H7 (cell line): Measurements from ENCODE around the gene RNF187. TPM values are rescaled to one million over a fixed set of nuclear protein-coding genes. Genes with fewer than 3 reads are reported as not detected.

ENCODE experiments used
- DNase-seq: peaks from one replicate; pipeline ENCODE4 v3.0.0; 2012
- H3K27me3 ChIP-seq: 2 replicates; pipeline ENCODE4 v1.6.0; 2011; ENCODE audit warnings: mild to moderate bottlenecking, low read length; ENCODE audit not compliant: control insufficient read depth, insufficient read depth
- H3K36me3 ChIP-seq: replicated peaks from 2 replicates; pipeline ENCODE4 v1.5.1; 2011; ENCODE audit warnings: low read length; ENCODE audit not compliant: control insufficient read depth, insufficient read depth
- H3K4me3 ChIP-seq: 2 replicates; pipeline ENCODE4 v1.5.1; 2011; ENCODE audit warnings: low read depth, mild to moderate bottlenecking, control low read depth, low read length, moderate library complexity; ENCODE audit not compliant: insufficient read depth
- total RNA-seq: library from RNA; depleted of rRNA; stranded (reverse); fragments of >200 nt; shearing (Covaris generic); gene quantifications from 2 replicates; pipeline ENCODE4 v1.2.3, GENCODE V29; 2014

RNF187 gene
- total RNA-seq, 1 experiment from 2014 or later, result 183 TPM

- H3K27me3 ChIP-seq, result no peaks in the 10 kb centered on the region; the same call in 1 of the 2 replicates
- H3K4me3 ChIP-seq, result no peak overlapping the region
- no peaks in the 10 kb centered on the region; the same call in 1 of the 2 replicates for H3K36me3 ChIP-seq
- no peak for DNase-seq
These were observed 32.9 kb upstream of the RNF187 start for GRCh38 chr1:228454238-228454637.

GRCh38 chr1:228455715-228456114 is 31.5 kb upstream of the RNF187 start:
- no peak for DNase-seq
- H3K4me3 ChIP-seq, result peak overlapping the region; percentile 91; the same call in 1 of the 2 replicates
- H3K36me3 ChIP-seq, result no peaks in the 10 kb centered on the region; the same call in 1 of the 2 replicates
- H3K27me3 ChIP-seq, result no peaks in the 10 kb centered on the region

- peak overlapping the region; percentile 91 for H3K4me3 ChIP-seq
- no peaks in the 10 kb centered on the region; the same call in 1 of the 2 replicates for H3K27me3 ChIP-seq
- DNase-seq, result no peak
- H3K36me3 ChIP-seq, result no peaks in the 10 kb centered on the region; the same call in 1 of the 2 replicates
These were observed 30.7 kb upstream of the RNF187 start for GRCh38 chr1:228456252-228457016.

GRCh38 chr1:228457017-228457395 is 30.2 kb upstream of the RNF187 start:
- H3K4me3 ChIP-seq, result peak overlapping the region; percentile 91
- no peaks in the 10 kb centered on the region; the same call in 1 of the 2 replicates for H3K36me3 ChIP-seq
- DNase-seq, result no peak
- no peaks in the 10 kb centered on the region; the same call in 1 of the 2 replicates for H3K27me3 ChIP-seq

- no peaks in the 10 kb centered on the region; the same call in 1 of the 2 replicates for H3K36me3 ChIP-seq
- H3K27me3 ChIP-seq, result peaks cover 5% of the 10 kb centered on the region
- DNase-seq, result peak; percentile 98
- peak overlapping the region; percentile 91 for H3K4me3 ChIP-seq
These were observed 29.6 kb upstream of the RNF187 start for GRCh38 chr1:228457396-228458176.

GRCh38 chr1:228459091-228459993 is 27.8 kb upstream of the RNF187 start:
- peak; percentile 84 for DNase-seq
- Histone ChIP-seq H3K27me3 (peaks cover 17% of the 10 kb centered on the region), H3K36me3 (no peaks in the 10 kb centered on the region), H3K4me3 (peak overlapping the region; percentile 75)

- DNase-seq, result no peak
- peaks cover 23% of the 10 kb centered on the region for H3K27me3 ChIP-seq
These were observed 26.4 kb upstream of the RNF187 start for GRCh38 chr1:228460821-228461220.

GRCh38 chr1:228462560-228462959 is 24.6 kb upstream of the RNF187 start:
- DNase-seq, result no peak
- no peaks in the 10 kb centered on the region for H3K36me3 ChIP-seq
- peaks cover 36% of the 10 kb centered on the region for H3K27me3 ChIP-seq
- H3K4me3 ChIP-seq, result no peak overlapping the region

More at GRCh38 chr1:228460821-228461220, 26.4 kb upstream of the RNF187 start:
- H3K36me3 ChIP-seq, result no peaks in the 10 kb centered on the region
- H3K4me3 ChIP-seq, result no peak overlapping the region

- DNase-seq, result no peak
- Histone ChIP-seq H3K36me3 (no peaks in the 10 kb centered on the region), H3K4me3 (no peak overlapping the region), H3K27me3 (peaks cover 40% of the 10 kb centered on the region)
These were observed 24.1 kb upstream of the RNF187 start for GRCh38 chr1:228463009-228463558.

GRCh38 chr1:228463559-228464455 is 23.4 kb upstream of the RNF187 start:
- H3K27me3 ChIP-seq, result peaks cover 40% of the 10 kb centered on the region
- peak overlapping the region; percentile 53 for H3K4me3 ChIP-seq
- DNase-seq, result peak; percentile 87
- no peaks in the 10 kb centered on the region for H3K36me3 ChIP-seq

- H3K36me3 ChIP-seq, result no peaks in the 10 kb centered on the region
- peaks cover 46% of the 10 kb centered on the region for H3K27me3 ChIP-seq
- peak overlapping the region; percentile 53 for H3K4me3 ChIP-seq
- peak; percentile 95 for DNase-seq
These were observed 22.6 kb upstream of the RNF187 start for GRCh38 chr1:228464487-228464983.

GRCh38 chr1:228465141-228465540 is 22.0 kb upstream of the RNF187 start:
- Histone ChIP-seq H3K27me3 (peaks cover 49% of the 10 kb centered on the region), H3K36me3 (no peaks in the 10 kb centered on the region), H3K4me3 (peak overlapping the region; percentile 41)
- no peak for DNase-seq

- H3K4me3 ChIP-seq, result no peak overlapping the region
- H3K36me3 ChIP-seq, result no peaks in the 10 kb centered on the region
- H3K27me3 ChIP-seq, result peaks cover 49% of the 10 kb centered on the region
- no peak for DNase-seq
These were observed 21.5 kb upstream of the RNF187 start for GRCh38 chr1:228465571-228466146.
